Ecto neural progenitor cell (in vitro differentiated cells): ENCODE data around the gene NNAT.

Experiments used
- DNase-seq: peaks from one replicate; pipeline ENCODE4 v3.0.0-alpha.2; 2018; ENCODE audit warnings: low spot score

Gene NNAT

GRCh38 chr20:37566590-37567330, 45.7 kb downstream of the NNAT start:
- DNase-seq = peak; percentile 41

- no peak for DNase-seq
These were observed 46.2 kb downstream of the NNAT start for GRCh38 chr20:37567331-37567665.

GRCh38 chr20:37567671-37568588, 46.9 kb downstream of the NNAT start:
- DNase-seq = peak; percentile 47

DNA sequence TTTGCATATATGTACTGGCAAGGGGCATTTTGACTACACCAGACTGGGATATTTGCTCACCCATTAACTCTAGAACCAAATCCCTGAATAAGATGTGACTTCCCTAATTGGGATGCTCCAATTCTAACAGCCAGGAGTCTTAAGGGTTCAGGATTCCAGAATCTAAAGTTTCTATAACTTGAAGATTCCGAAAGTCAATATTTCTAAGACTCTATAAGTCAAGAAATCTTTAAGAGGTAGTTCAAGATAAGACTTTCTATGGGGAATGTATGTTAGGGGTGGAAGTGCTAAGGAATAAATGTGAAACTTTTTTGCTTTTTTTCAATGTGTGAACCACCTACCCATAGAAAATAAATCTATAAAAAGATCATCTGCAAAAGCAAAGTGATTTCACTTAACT, 49.4 kb downstream of the NNAT start:
- DNase-seq = no peak

GRCh38 chr20:37571033-37571432, 50.0 kb downstream of the NNAT start:
- DNase-seq = peak; percentile 19
